Stimulated activated CD4-positive, alpha-beta T cell treated with anti-CD3 and anti-CD28 coated beads, TNF-alpha, amount 100 ng/mL, for 4 hours (primary cell): ENCODE results near the gene NDUFA11.

Experiments
- DNase-seq, 3 experiments: peaks; one replicate each; pipeline ENCODE4 v3.0.0-alpha.2; 2020; ENCODE audit warnings: low read depth in 3 of 3

NDUFA11 gene

GRCh38 chr19:5908773-5909442, 5.3 kb upstream of the NDUFA11 start:
- no peak for DNase-seq

- no peak for DNase-seq
These were observed 3.7 kb upstream of the NDUFA11 start for GRCh38 chr19:5907241-5907640.

- DNase-seq = no peak
These were observed 1.7 kb upstream of the NDUFA11 start for GRCh38 chr19:5905114-5905778.

DNA sequence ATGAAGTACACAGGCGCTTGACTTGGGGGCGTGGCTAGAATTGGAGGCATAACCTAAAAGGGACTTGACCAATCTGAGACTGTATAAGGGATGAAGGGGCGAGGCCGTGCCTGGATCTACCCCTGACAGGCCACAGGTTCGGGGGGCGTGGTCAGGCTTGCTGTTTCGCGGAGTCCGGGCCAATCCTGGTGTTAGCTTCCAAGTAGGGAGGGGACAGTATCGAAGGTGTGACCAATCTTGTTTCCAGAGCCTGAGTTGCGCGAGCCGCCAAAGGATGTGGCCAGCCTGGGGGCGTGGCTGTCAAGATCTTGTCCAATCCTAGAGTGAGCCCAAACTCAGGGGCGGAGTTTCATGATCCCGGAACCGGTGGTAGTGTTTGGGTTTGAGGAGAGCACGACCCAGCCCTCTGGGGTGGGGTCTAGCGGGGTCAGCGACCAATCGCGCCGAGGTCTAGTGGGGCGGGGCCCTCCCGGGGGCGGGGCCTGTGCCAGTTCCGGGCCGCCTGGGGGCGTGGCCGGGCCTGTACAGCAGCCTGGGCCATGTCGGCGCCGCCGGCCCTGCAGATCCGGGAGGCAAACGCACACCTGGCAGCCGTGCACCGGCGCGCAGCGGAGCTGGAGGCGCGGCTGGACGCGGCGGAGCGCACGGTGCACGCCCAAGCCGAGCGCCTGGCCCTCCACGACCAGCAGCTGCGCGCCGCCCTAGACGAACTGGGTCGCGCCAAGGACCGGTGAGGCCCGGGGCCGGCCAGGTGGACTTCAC, 943 bp upstream of the NDUFA11 start, which contains the start of gene VMAC:
Gene VMAC (plus strand): TSS at position 521 of the 762 bp plus-strand sequence. CDS start 19 bp downstream, at position 540.
- DNase-seq = peak; percentile 99 to 100 (median 99)

DNA sequence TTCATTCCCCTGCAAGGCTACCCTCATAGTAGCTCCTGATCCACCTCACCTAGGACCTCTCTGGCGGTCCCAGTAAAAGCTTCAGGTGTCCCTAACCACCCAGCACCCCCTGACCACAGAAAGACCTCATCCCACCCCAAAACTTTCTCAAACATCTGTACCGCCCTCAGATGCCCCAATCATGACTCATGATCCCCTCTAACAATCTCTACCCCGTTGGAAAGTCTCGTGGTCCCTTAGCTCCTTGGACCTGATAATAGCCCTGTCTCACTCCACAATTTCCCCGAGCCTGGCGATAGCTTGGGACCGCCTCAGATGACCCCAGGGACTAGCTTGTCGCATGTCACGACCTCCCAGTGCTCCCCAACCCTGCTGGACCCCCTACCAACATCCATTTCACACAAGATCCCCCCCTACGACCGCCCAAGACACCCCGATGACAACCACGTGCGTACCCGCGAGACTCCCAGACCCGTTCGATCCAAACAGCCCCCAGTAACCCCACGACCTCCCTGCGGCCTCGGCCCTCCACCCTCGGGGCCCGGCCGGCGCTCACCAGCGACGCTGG, 450 bp downstream of the NDUFA11 start:
- peak in 1 of 3 experiments; percentile 23 for DNase-seq

DNA sequence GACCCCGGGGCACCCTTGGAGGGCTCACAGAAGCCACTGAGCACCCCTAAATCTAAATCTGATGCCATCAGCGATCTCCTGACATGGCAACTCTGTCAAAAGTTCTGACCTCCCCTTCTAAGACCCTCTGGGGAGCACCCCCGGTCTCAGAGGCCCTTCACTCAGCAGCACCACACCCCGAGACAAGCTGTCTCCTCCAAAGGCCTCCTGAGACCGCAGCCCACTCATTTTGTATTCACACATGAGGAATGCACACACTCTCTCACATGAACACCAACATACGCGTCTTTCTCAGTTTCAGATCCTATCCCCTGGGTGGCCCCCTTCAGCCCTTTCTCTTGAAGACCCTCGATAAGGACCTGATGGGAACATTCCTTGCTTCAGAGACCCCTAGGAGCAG, 2.6 kb downstream of the NDUFA11 start:
- DNase-seq = no peak

GRCh38 chr19:5899728-5900526, 3.7 kb downstream of the NDUFA11 start:
- DNase-seq = no peak

DNA sequence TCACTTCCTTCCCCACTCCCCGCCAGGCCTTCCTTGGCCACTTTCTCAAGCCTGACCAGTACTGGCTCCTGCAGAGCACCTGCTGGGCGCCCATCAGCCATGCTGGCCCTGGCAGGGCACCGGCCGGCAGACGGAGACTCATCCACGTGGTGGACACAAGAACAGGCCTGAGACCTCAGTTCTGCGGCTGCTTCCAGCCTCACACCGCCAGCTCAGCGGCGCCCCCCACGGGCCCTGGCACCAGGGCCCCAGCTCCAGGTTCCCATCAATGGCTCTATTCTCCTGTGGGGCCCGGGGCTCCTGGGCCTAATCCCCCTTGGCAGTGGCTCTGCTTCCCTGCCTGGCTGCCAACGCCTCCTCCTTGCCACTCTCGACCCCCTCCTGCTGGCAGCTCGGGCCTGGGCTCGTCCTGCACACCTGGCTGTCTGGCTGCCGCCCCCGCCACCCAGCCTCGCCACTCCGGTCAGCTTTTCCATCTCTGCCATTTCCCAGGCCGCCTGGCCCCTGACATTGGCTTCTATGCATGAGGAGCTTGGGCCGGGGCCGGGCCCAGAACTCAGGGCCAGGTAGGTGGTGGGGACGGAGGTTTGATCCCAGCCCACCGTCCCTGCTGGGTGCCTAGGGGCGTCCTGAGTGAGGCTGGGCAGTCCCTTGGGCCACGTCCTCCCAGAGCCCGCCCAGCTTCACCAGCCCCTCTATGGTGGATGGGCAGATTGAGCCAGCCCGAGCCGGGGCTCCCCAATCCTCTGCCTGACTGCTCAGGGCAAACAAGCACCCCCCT, 6.2 kb downstream of the NDUFA11 start:
- no peak for DNase-seq

DNA sequence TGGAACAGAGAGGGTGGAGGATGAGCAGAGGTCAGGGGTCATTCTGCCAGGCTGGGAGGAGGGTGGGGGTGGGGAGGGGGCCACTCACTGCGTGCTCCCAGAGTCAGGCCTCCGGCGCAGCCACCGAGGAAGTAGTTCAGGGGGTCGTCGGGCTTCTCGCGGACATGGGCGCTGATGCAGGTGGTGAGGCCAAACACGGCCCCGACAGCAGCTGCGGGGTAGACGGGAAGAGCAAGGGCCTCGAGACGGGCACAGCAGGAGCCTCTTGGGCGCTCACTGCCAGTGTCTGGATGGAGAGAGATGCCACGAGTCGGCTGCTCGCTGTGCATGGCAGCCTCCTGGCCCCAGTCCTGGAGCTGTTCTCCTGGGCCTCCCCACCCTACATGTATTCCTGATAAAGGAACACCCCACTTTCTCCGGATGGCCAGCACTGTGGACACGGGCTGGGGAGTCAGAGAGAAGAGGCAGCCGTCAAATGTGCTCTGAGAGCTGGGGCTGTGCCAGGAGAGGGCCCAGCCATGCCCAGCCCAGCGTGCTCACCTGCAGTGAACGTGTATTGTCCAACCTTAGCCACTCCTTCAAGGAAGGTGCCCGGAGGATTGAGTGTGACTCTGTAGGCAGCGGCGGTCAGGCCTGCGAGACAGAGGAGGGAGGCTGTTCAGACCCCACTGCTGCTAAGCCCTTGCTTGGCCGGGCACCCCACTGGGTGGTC, 7.1 kb downstream of the NDUFA11 start:
- DNase-seq = no peak

GRCh38 chr19:5895890-5896289, 7.7 kb downstream of the NDUFA11 start:
- DNase-seq = no peak

GRCh38 chr19:5895409-5895808, 8.2 kb downstream of the NDUFA11 start:
- DNase-seq = no peak

DNA sequence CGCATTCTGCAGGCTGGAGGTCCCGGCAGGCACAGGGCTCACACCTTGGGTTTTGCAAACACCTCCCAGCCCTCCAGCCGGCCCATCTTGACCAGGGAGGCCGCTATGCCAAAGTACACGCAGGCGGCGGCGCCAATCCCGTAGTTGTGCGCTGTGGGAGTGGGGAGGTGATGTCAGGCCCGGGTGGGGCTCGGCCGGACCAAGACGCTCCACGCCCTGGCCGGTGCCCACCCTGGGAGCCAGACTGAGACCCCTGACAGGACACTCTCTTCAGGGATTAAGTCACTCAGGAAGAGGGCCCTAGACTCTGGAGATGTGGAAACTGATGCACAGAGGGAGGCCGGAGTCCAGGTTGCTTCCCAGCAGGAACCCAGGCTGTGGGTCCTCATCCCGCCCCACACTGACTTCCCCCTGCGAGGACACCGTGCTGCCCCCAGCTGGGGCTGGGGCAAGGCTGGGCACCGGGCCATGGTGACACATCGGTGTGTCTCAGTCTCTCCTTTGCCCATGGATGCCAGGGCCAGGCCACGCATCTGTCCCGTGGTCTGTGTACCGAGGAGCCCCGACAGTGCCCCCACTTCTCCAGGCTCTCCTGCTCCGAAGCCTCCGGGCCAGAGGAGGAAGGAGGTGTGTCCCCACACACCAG, 8.8 kb downstream of the NDUFA11 start:
- no peak for DNase-seq

GRCh38 chr19:5893907-5894703, 9.5 kb downstream of the NDUFA11 start:
- DNase-seq = no peak

DNA sequence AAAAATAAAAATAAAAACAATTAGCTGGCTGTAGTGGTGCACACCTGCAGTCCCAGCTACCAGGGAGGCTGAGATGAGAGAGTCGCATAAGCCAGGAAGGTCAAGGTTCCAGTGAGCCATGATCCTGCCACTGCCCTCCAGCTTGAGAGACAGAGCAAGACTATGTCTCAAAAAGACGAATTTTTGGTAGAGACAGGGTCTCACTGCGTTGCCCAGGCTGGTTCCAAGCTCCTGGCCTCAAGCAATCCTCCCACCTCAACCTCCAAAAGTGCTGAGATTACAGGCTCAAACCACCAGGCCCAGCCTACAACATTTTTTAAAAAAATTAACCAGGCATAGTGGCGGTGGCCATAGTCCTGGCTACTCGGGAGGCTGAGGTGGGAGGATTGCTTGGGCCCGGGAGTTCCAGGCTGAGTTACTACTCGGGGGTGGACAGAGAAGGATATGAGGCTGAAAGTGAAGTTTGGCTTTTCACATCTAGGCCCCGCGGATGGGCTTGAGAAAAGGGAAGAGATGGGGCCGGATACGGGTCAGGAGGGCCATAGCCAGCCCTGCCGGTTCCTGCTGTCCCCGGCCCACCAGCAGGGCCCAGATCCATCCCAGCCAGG, 10.2 kb downstream of the NDUFA11 start:
- DNase-seq = no peak

GRCh38 chr19:5892772-5893275, 10.8 kb downstream of the NDUFA11 start:
- no peak for DNase-seq

GRCh38 chr19:5891938-5892771, 11.4 kb downstream of the NDUFA11 start:
- DNase-seq = no peak

- DNase-seq = no peak
These were observed 12.0 kb downstream of the NDUFA11 start for GRCh38 chr19:5891572-5891937.
